ENCODE results near the gene ATP13A3. TPM values are rescaled to one million over a fixed set of nuclear protein-coding genes. Genes with fewer than 3 reads are reported as not detected.

Gene ATP13A3
- total RNA-seq, 1 donor from 2014 or later: 171 TPM

- TF ChIP-seq CTCF (IDR thresholded peaks at IDR 0.05; ENCODE audit: insufficient read depth, low read length, severe bottlenecking): no peak
- FAIRE-seq (no peak), DNase-seq (ENCODE audit: low read depth) (no peak)
- Histone ChIP-seq H3K36me3 (ENCODE audit: control insufficient read depth, insufficient read depth, low read length) (peaks cover 8% of the 10 kb centered on the region), H3K4me3 (ENCODE audit: low read depth, low read length) (no peak overlapping the region), H3K27me3 (ENCODE audit: control insufficient read depth, insufficient read depth, low read length) (no peaks in the 10 kb centered on the region)
Measured at GRCh38 chr3:194447657-194448056, 39.1 kb downstream of the ATP13A3 start.

- H3K36me3 ChIP-seq (ENCODE audit: control insufficient read depth, insufficient read depth, low read length): peaks cover 8% of the 10 kb centered on the region
Measured at GRCh38 chr3:194447161-194447560, 39.6 kb downstream of the ATP13A3 start.

GRCh38 chr3:194446754-194447153 is 40.0 kb downstream of the ATP13A3 start:
- DNase-seq (ENCODE audit: low read depth): no peak
- no peak for FAIRE-seq
- H3K36me3 ChIP-seq (ENCODE audit: control insufficient read depth, insufficient read depth, low read length): peaks cover 8% of the 10 kb centered on the region
- no peak for TF ChIP-seq CTCF (IDR thresholded peaks at IDR 0.05; ENCODE audit: insufficient read depth, low read length, severe bottlenecking)
- no peaks in the 10 kb centered on the region for H3K27me3 ChIP-seq (ENCODE audit: control insufficient read depth, insufficient read depth, low read length)
- no peak overlapping the region for H3K4me3 ChIP-seq (ENCODE audit: low read depth, low read length)

More at GRCh38 chr3:194447161-194447560, 39.6 kb downstream of the ATP13A3 start:
- FAIRE-seq: no peak
- no peak for TF ChIP-seq CTCF (IDR thresholded peaks at IDR 0.05; ENCODE audit: insufficient read depth, low read length, severe bottlenecking)
- no peak overlapping the region for H3K4me3 ChIP-seq (ENCODE audit: low read depth, low read length)
- DNase-seq (ENCODE audit: low read depth): peak; percentile 77
- no peaks in the 10 kb centered on the region for H3K27me3 ChIP-seq (ENCODE audit: control insufficient read depth, insufficient read depth, low read length)

GRCh38 chr3:194446172-194446571 is 40.6 kb downstream of the ATP13A3 start:
- TF ChIP-seq CTCF (IDR thresholded peaks at IDR 0.05; ENCODE audit: insufficient read depth, low read length, severe bottlenecking): no peak
- Histone ChIP-seq H3K36me3 (ENCODE audit: control insufficient read depth, insufficient read depth, low read length) (peaks cover 6% of the 10 kb centered on the region), H3K27me3 (ENCODE audit: control insufficient read depth, insufficient read depth, low read length) (no peaks in the 10 kb centered on the region), H3K4me3 (ENCODE audit: low read depth, low read length) (no peak overlapping the region)
- FAIRE-seq: no peak
- DNase-seq (ENCODE audit: low read depth): no peak

- Histone ChIP-seq H3K36me3 (ENCODE audit: control insufficient read depth, insufficient read depth, low read length) (peaks cover 5% of the 10 kb centered on the region), H3K4me3 (ENCODE audit: low read depth, low read length) (no peak overlapping the region), H3K27me3 (ENCODE audit: control insufficient read depth, insufficient read depth, low read length) (no peaks in the 10 kb centered on the region)
- DNase-seq (ENCODE audit: low read depth) (no peak), FAIRE-seq (no peak)
- no peak for TF ChIP-seq CTCF (IDR thresholded peaks at IDR 0.05; ENCODE audit: insufficient read depth, low read length, severe bottlenecking)
Measured at GRCh38 chr3:194443901-194444300, 42.9 kb downstream of the ATP13A3 start.

- FAIRE-seq (no peak), DNase-seq (ENCODE audit: low read depth) (no peak)
- H3K36me3 ChIP-seq (ENCODE audit: control insufficient read depth, insufficient read depth, low read length): peaks cover 4% of the 10 kb centered on the region
- H3K27me3 ChIP-seq (ENCODE audit: control insufficient read depth, insufficient read depth, low read length): no peaks in the 10 kb centered on the region
- no peak overlapping the region for H3K4me3 ChIP-seq (ENCODE audit: low read depth, low read length)
- no peak for TF ChIP-seq CTCF (IDR thresholded peaks at IDR 0.05; ENCODE audit: insufficient read depth, low read length, severe bottlenecking)
Measured at GRCh38 chr3:194440756-194441155, 46.0 kb downstream of the ATP13A3 start.
